MCF 10A (cell line): ENCODE data around the gene CAMKMT. TPM values are rescaled to one million over a fixed set of nuclear protein-coding genes. Genes with fewer than 3 reads are reported as not detected.

ENCODE experiments used
- BruUV-seq: library from RNA; stranded (reverse); fragments of 400-500 nt; replicated peaks from 2 replicates; lab custom pipeline; 2021; lab: Mats Ljungman, UMichigan
- CTCF ChIA-PET: fragments of 300-600 bp; sonication (Branson Sonifier 250); formaldehyde crosslinking; extraction: SDS; loops from one replicate; lab custom pipeline; 2021; ENCODE audit warnings: antibody characterized with exemption, inconsistent platforms; lab: Yijun Ruan, JAX
- POLR2A ChIA-PET: fragments of 300-600, 350-650 bp; sonication (Branson Sonifier 250); formaldehyde crosslinking; extraction: SDS; loops from one replicate; lab custom pipeline; 2020; ENCODE audit warnings: antibody characterized with exemption, inconsistent platforms; lab: Yijun Ruan, JAX
- DNase-seq: peaks from one replicate; pipeline ENCODE4 v3.0.0-alpha.2; 2018; ENCODE audit not compliant: unreplicated experiment
- H3K27ac Mint-ChIP-seq: one replicate; pipeline ENCODE4 v1.8.0; 2022; ENCODE audit warnings: mild to moderate bottlenecking, low read depth, mixed read lengths; ENCODE audit not compliant: unreplicated experiment
- H3K27me3 Mint-ChIP-seq: one replicate; pipeline ENCODE4 v1.8.0; 2022; ENCODE audit warnings: mixed read lengths; ENCODE audit not compliant: insufficient read depth, unreplicated experiment
- H3K36me3 Mint-ChIP-seq: one replicate; pipeline ENCODE4 v1.8.0; 2022; ENCODE audit warnings: mild to moderate bottlenecking, moderate library complexity, mixed read lengths; ENCODE audit not compliant: insufficient read depth, unreplicated experiment
- H3K4me1 Mint-ChIP-seq: one replicate; pipeline ENCODE4 v1.8.0; 2022; ENCODE audit warnings: mixed read lengths; ENCODE audit not compliant: insufficient read depth, unreplicated experiment
- H3K4me3 Mint-ChIP-seq: one replicate; pipeline ENCODE4 v1.8.0; 2022; ENCODE audit warnings: mild to moderate bottlenecking, moderate library complexity, mixed read lengths; ENCODE audit not compliant: unreplicated experiment
- H3K9me3 Mint-ChIP-seq: one replicate; pipeline ENCODE4 v1.8.0; 2022; ENCODE audit warnings: mixed read lengths; ENCODE audit not compliant: unreplicated experiment
- CTCF ChIP-seq: fragments of 200-600 bp; IDR thresholded peaks from one replicate; pipeline ENCODE4 v1.8.0; 2022; ENCODE audit warnings: antibody characterized with exemption, mild to moderate bottlenecking; ENCODE audit not compliant: unreplicated experiment
- intact Hi-C: fragments of 100-400 bp; cut with micrococcal nuclease; formaldehyde crosslinking; loops from 2 replicates; pipeline ENCODE4 v1.14.1; 2022
- total RNA-seq: library from RNA; stranded (reverse); gene quantifications from 2 replicates; pipeline ENCODE4 v1.2.3, GENCODE V29; 2022

The CAMKMT gene
- total RNA-seq, 1 experiment from 2014 or later: 9.9 TPM

- DNase-seq: no peak
- H3K4me1 Mint-ChIP-seq: peaks cover 7% of the 10 kb centered on the region
- no peaks in the 10 kb centered on the region for H3K36me3 Mint-ChIP-seq
- no peaks in the 10 kb centered on the region for H3K27me3 Mint-ChIP-seq
- intact Hi-C loops: no loop called here
- no peak overlapping the region for H3K27ac Mint-ChIP-seq
- H3K4me3 Mint-ChIP-seq: no peak overlapping the region
- POLR2A ChIA-PET: no interaction called here
- TF ChIP-seq CTCF: no peak
- BruUV-seq: no TSS peak
- H3K9me3 Mint-ChIP-seq: no peaks in the 10 kb centered on the region
- CTCF ChIA-PET: no interaction called here
Measured at GRCh38 chr2:44758591-44758990, 396.8 kb downstream of the CAMKMT start.

GRCh38 chr2:44759823-44760222, 398.1 kb downstream of the CAMKMT start:
- ChIA-PET CTCF (no interaction called here), POLR2A (no interaction called here)
- peak; percentile 65 for DNase-seq
- Mint-ChIP-seq H3K27ac (no peak overlapping the region), H3K27me3 (no peaks in the 10 kb centered on the region), H3K4me3 (no peak overlapping the region), H3K36me3 (no peaks in the 10 kb centered on the region), H3K4me1 (peaks cover 7% of the 10 kb centered on the region), H3K9me3 (no peaks in the 10 kb centered on the region)
- intact Hi-C loops: no loop called here
- no TSS peak for BruUV-seq
- no peak for TF ChIP-seq CTCF

GRCh38 chr2:44763275-44763782, 401.6 kb downstream of the CAMKMT start:
- BruUV-seq: no TSS peak
- Mint-ChIP-seq H3K27ac (no peak overlapping the region), H3K36me3 (no peaks in the 10 kb centered on the region), H3K4me3 (no peak overlapping the region), H3K4me1 (peaks cover 7% of the 10 kb centered on the region), H3K9me3 (no peaks in the 10 kb centered on the region), H3K27me3 (no peaks in the 10 kb centered on the region)
- DNase-seq: no peak
- intact Hi-C loops: no loop called here
- CTCF ChIA-PET: no interaction called here
- POLR2A ChIA-PET: interaction anchor here (0.7 kb wide), 1 partner anchor 14 kb away, joined by 3 read pairs; no protein-coding TSS in a partner anchor
- no peak for TF ChIP-seq CTCF

- Mint-ChIP-seq H3K4me1 (no peaks in the 10 kb centered on the region), H3K27me3 (no peaks in the 10 kb centered on the region), H3K4me3 (no peak overlapping the region), H3K36me3 (no peaks in the 10 kb centered on the region), H3K9me3 (no peaks in the 10 kb centered on the region), H3K27ac (no peak overlapping the region)
- POLR2A ChIA-PET: no interaction called here
- CTCF ChIA-PET: no interaction called here
- no peak for TF ChIP-seq CTCF
- intact Hi-C loops: no loop called here
- no TSS peak for BruUV-seq
- DNase-seq: no peak
Measured at GRCh38 chr2:44766220-44766619, 404.5 kb downstream of the CAMKMT start.
